Endothelial cell of umbilical vein (primary cell): ENCODE results near the gene FERMT2. TPM values are rescaled to one million over a fixed set of nuclear protein-coding genes. Genes with fewer than 3 reads are reported as not detected.

Experiments used
- BruUV-seq: library from RNA; stranded (reverse); fragments of 400-500 nt; replicated peaks from 2 replicates; lab custom pipeline; 2021; lab: Mats Ljungman, UMichigan
- CTCF ChIA-PET: fragments of 300-600, 350-600 bp; sonication (Branson Sonifier 250); formaldehyde crosslinking; loops from one replicate; lab custom pipeline; 2021; ENCODE audit warnings: antibody characterized with exemption, inconsistent platforms; lab: Charles Lee
- POLR2A ChIA-PET: fragments of 300-600, 350-600 bp; sonication (Branson Sonifier 250); formaldehyde crosslinking; loops from one replicate; lab custom pipeline; 2021; ENCODE audit warnings: antibody characterized with exemption, inconsistent platforms; lab: Charles Lee
- DNase-seq: peaks from one replicate; pipeline ENCODE4 v3.0.0-alpha.2; 2011; ENCODE audit warnings: low read depth, low spot score
- FAIRE-seq: peaks from 2 replicates; lab custom pipeline; 2011; peaks lifted over from hg19 to GRCh38; lab: Jason Lieb, UNC
- H2AFZ ChIP-seq: 2 replicates; pipeline ENCODE4 v1.6.0; 2012; ENCODE audit warnings: low read depth, low read length, control low read depth, inconsistent platforms
- H3K27ac ChIP-seq: 2 replicates; pipeline ENCODE4 v1.5.1; 2011; ENCODE audit warnings: low read depth, mild to moderate bottlenecking, control low read depth, low read length, moderate library complexity; ENCODE audit not compliant: insufficient read depth
- H3K27me3 ChIP-seq, 2 experiments: 2 replicates each; pipeline versions ENCODE4 v1.6.0 to v1.6.1; 2011; ENCODE audit warnings: low read length in 2 of 2, mixed read lengths in 1 of 2; ENCODE audit not compliant: control insufficient read depth in 2 of 2, insufficient read depth in 2 of 2
- H3K36me3 ChIP-seq, 2 experiments: 2 replicates in 1 of 2; 3 replicates in 1 of 2; pipeline ENCODE4 v1.5.1; 2011; ENCODE audit warnings: low read length in 2 of 2, mild to moderate bottlenecking in 1 of 2, moderate library complexity in 1 of 2; ENCODE audit not compliant: control insufficient read depth in 2 of 2, insufficient read depth in 2 of 2; ENCODE audit errors: extremely low read depth in 1 of 2
- H3K4me1 ChIP-seq: 3 replicates; pipeline ENCODE4 v1.5.1; 2011; ENCODE audit warnings: mild to moderate bottlenecking, low read length; ENCODE audit not compliant: control insufficient read depth, insufficient read depth; ENCODE audit errors: extremely low read depth
- H3K4me2 ChIP-seq: 2 replicates; pipeline ENCODE4 v1.6.1; 2011; ENCODE audit warnings: low read length, control low read depth, mixed read lengths; ENCODE audit not compliant: insufficient read depth
- H3K4me3 ChIP-seq, 3 experiments: fragments of 200-600 bp in 1 of 3; sonication (generic), shearing (Covaris generic) in 1 of 3; replicated peaks in 1 of 3; 2 replicates each; pipeline ENCODE4 v1.5.1; 2011 to 2016; ENCODE audit warnings: control low read depth in 3 of 3, low read length in 3 of 3, mild to moderate bottlenecking in 2 of 3, inconsistent platforms in 1 of 3, low read depth in 1 of 3, moderate library complexity in 1 of 3; ENCODE audit not compliant: insufficient read depth in 1 of 3
- H3K79me2 ChIP-seq: 2 replicates; pipeline ENCODE4 v1.6.0; 2012; ENCODE audit warnings: low read length, inconsistent platforms; ENCODE audit not compliant: control insufficient read depth, insufficient read depth
- H3K9ac ChIP-seq: replicated peaks from 2 replicates; pipeline ENCODE3; 2011; ENCODE audit warnings: low read length, control low read depth; ENCODE audit not compliant: insufficient read depth; ENCODE audit errors: extremely low read depth
- H3K9me1 ChIP-seq: replicated peaks from 3 replicates; pipeline ENCODE4 v1.6.0; 2011; ENCODE audit warnings: mild to moderate bottlenecking, low read length; ENCODE audit not compliant: control insufficient read depth, insufficient read depth; ENCODE audit errors: extremely low read depth
- H3K9me3 ChIP-seq: replicated peaks from 2 replicates; pipeline ENCODE4 v1.5.1; 2012; ENCODE audit warnings: low read length, inconsistent platforms; ENCODE audit not compliant: control insufficient read depth, insufficient read depth
- H4K20me1 ChIP-seq: replicated peaks from 2 replicates; pipeline ENCODE3; 2011; ENCODE audit warnings: mild to moderate bottlenecking, low read length; ENCODE audit not compliant: control insufficient read depth, insufficient read depth; ENCODE audit errors: extremely low read depth
- EZH2 ChIP-seq: IDR thresholded peaks from 2 replicates; pipeline ENCODE4 v1.6.1; 2012; ENCODE audit warnings: borderline replicate concordance, low read depth, mild to moderate bottlenecking, moderate library complexity, low read length, inconsistent platforms; ENCODE audit not compliant: severe bottlenecking
- FOS ChIP-seq: IDR thresholded peaks from 2 replicates; pipeline ENCODE4 v1.6.1; 2011; ENCODE audit warnings: mild to moderate bottlenecking, low read length, moderate library complexity, borderline replicate concordance; ENCODE audit not compliant: insufficient read depth
- GATA2 ChIP-seq: IDR thresholded peaks from 2 replicates; pipeline ENCODE4 v1.7.0; 2011; ENCODE audit warnings: low read depth, mild to moderate bottlenecking, moderate library complexity, mixed read lengths, low read length; ENCODE audit not compliant: insufficient read length, insufficient read depth
- JUN ChIP-seq: IDR thresholded peaks from 2 replicates; pipeline ENCODE4 v1.6.1; 2011; ENCODE audit warnings: borderline replicate concordance, low read depth; ENCODE audit not compliant: insufficient read length, insufficient read depth
- MAX ChIP-seq: IDR thresholded peaks from 2 replicates; pipeline ENCODE4 v1.6.1; 2011; ENCODE audit not compliant: insufficient read depth, insufficient read length
- MYC ChIP-seq: IDR thresholded peaks from one replicate; pipeline ENCODE4 v1.6.1; 2011; ENCODE audit warnings: mild to moderate bottlenecking, low read depth, low read length
- POLR2A ChIP-seq: IDR thresholded peaks from 2 replicates; pipeline ENCODE4 v1.6.1; 2012; ENCODE audit warnings: low read depth, mild to moderate bottlenecking, control low read depth, low read length
- POLR2AphosphoS5 ChIP-seq: IDR thresholded peaks from 2 replicates; pipeline ENCODE4 v1.6.1; 2012; ENCODE audit warnings: low read depth, mild to moderate bottlenecking, control low read depth, low read length, moderate library complexity; ENCODE audit not compliant: insufficient read depth
- dilution Hi-C: fragments of 300-500 bp; cut with MboI; formaldehyde crosslinking; loops from one replicate; pipeline ENCODE4 v1.15.0; 2019; ENCODE audit warnings: low sequenced_read_pairs; ENCODE audit not compliant: extremely low pct_ligation_motif_present
- intact Hi-C: fragments of 100-400 bp; cut with micrococcal nuclease; formaldehyde crosslinking; loops from one replicate; pipeline ENCODE4 v1.10.0; 2022
- polyA plus RNA-seq, 4 experiments: library from polyadenylated mRNA; depleted of rRNA in 3 of 4; stranded (reverse) in 3 of 4; unstranded in 1 of 4; fragments of >200 nt; gene quantifications; 2 replicates each; pipeline versions ENCODE4 v1.2.1 to v1.2.3, GENCODE V29; 2011 to 2012; ENCODE audit warnings: missing spikeins in 1 of 4
- total RNA-seq: library from RNA; stranded (reverse); gene quantifications from 2 replicates; pipeline ENCODE4 v1.2.3, GENCODE V29; 2021
- TF ChIP-seq, protein P1 (sequence below), 2 donors: IDR thresholded peaks; 1 replicate in 1 of 2; 2 replicates in 1 of 2; pipeline ENCODE4 v1.5.1; 2011; ENCODE audit warnings: low read length in 2 of 2, mild to moderate bottlenecking in 2 of 2, moderate library complexity in 2 of 2, control low read depth in 1 of 2, inconsistent platforms in 1 of 2, low read depth in 1 of 2; ENCODE audit not compliant: insufficient read depth in 1 of 2; ENCODE audit errors: extremely low read depth in 1 of 2

Gene FERMT2
- total and polyA plus RNA-seq, 2 donors (not counting 3 experiments of a cell fraction or from before 2014, with no cell fraction given), result 58.7 to 108 TPM

DNA sequence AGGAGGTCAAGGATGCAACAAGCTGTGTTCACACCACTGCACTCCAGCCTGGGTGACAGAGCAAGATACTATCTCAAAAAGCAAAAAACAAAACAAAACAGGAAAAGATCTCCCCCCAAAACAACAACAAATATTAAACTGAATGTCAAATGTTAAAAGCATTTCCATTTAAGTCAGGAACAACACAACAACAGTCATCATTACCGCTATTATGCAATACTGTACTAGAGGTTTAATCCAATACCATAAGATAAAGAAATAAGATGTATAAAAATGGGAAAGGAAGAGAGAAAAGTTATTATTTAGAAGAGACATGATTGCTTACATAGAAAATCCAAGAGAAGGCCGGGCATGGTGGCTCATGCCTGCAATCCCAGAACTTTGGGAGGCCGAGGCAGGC, 36.6 kb downstream of the FERMT2 start:
- Histone ChIP-seq H3K4me3 (no peak overlapping the region), H3K4me1 (peaks cover 24% of the 10 kb centered on the region), H3K9me1 (no peaks in the 10 kb centered on the region), H3K4me2 (no peak overlapping the region), H3K36me3 (peaks cover 0 to 2% of the 10 kb centered on the region in 2 experiments), H3K9me3 (no peaks in the 10 kb centered on the region), H3K27ac (no peak overlapping the region), H2AFZ (no peak overlapping the region), H3K9ac (no peak overlapping the region), H3K79me2 (peaks cover 74% of the 10 kb centered on the region), H3K27me3 (no peaks in the 10 kb centered on the region), H4K20me1 (no peaks in the 10 kb centered on the region)
- ChIA-PET POLR2A (interaction anchor here (1.3 kb wide), 1 partner anchor 37 kb away, joined by 4 read pairs; the partner anchor contains the start of gene FERMT2), CTCF (interaction anchor here (1.1 kb wide), 1 partner anchor 46 kb away, joined by 4 read pairs; no protein-coding TSS in a partner anchor)
- dilution Hi-C loops, result no loop called here
- DNase-seq, result no peak
- BruUV-seq, result no TSS peak
- no peak for FAIRE-seq
- intact Hi-C loops, result no loop called here
- TF ChIP-seq MYC, result no peak
- no peak for TF ChIP-seq JUN
- no peak for TF ChIP-seq GATA2
- no peak for TF ChIP-seq POLR2A
- TF ChIP-seq MAX, result no peak
- TF ChIP-seq EZH2, result no peak
- no peak for TF ChIP-seq FOS
- TF ChIP-seq, protein P1, sequence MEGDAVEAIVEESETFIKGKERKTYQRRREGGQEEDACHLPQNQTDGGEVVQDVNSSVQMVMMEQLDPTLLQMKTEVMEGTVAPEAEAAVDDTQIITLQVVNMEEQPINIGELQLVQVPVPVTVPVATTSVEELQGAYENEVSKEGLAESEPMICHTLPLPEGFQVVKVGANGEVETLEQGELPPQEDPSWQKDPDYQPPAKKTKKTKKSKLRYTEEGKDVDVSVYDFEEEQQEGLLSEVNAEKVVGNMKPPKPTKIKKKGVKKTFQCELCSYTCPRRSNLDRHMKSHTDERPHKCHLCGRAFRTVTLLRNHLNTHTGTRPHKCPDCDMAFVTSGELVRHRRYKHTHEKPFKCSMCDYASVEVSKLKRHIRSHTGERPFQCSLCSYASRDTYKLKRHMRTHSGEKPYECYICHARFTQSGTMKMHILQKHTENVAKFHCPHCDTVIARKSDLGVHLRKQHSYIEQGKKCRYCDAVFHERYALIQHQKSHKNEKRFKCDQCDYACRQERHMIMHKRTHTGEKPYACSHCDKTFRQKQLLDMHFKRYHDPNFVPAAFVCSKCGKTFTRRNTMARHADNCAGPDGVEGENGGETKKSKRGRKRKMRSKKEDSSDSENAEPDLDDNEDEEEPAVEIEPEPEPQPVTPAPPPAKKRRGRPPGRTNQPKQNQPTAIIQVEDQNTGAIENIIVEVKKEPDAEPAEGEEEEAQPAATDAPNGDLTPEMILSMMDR (IDR thresholded peaks at IDR 0.05; ENCODE audit: extremely low read depth in 1 of 2, insufficient read depth in 1 of 2, low read depth in 1 of 2, low read length in 2 of 2), result no peak
- no peak for TF ChIP-seq POLR2AphosphoS5
